PC-9 (cell line): ENCODE data around the gene APOBEC2. TPM values are rescaled to one million over a fixed set of nuclear protein-coding genes. Genes with fewer than 3 reads are reported as not detected.
A peak's percentile ranks its signal among the peaks of the same experiment; 100 is the strongest.

Experiments
- BruUV-seq: library from RNA; stranded (reverse); fragments of 400-500 nt; replicated peaks from 2 replicates; lab custom pipeline; 2021; lab: Mats Ljungman, UMichigan
- CTCF ChIA-PET: fragments of 300-600 bp; sonication (Branson Sonifier 250); formaldehyde crosslinking; loops from one replicate; lab custom pipeline; 2022; ENCODE audit warnings: antibody characterized with exemption; lab: Charles Lee
- POLR2A ChIA-PET: fragments of 300-600 bp; sonication (Branson Sonifier 250); formaldehyde crosslinking; loops from one replicate; lab custom pipeline; 2022; ENCODE audit warnings: antibody characterized with exemption; ENCODE audit not compliant: unreplicated experiment; lab: Charles Lee
- DNase-seq, 2 experiments: peaks; one replicate each; pipeline versions ENCODE4 v3.0.0 to v3.0.0-alpha.2; 2015 to 2022; ENCODE audit warnings: mixed read lengths in 1 of 2
- H2AFZ ChIP-seq: fragments of 200-600 bp; sonication (generic); 2 replicates; pipeline ENCODE4 v1.8.1; 2017; ENCODE audit warnings: antibody characterized with exemption
- H3F3A ChIP-seq: fragments of 200-600 bp; sonication (generic); 2 replicates; pipeline ENCODE4 v1.8.1; 2017; ENCODE audit warnings: antibody characterized with exemption, mild to moderate bottlenecking, low read depth; ENCODE audit not compliant: insufficient read depth
- H3K27ac ChIP-seq: fragments of 200-600 bp; sonication (generic); 2 replicates; pipeline ENCODE4 v1.6.1; 2016; ENCODE audit warnings: mixed run types
- H3K27me3 ChIP-seq: fragments of 200-600 bp; sonication (generic); 2 replicates; pipeline ENCODE4 v1.6.1; 2016; ENCODE audit warnings: low read depth, mixed run types; ENCODE audit not compliant: insufficient read depth
- H3K36me3 ChIP-seq: fragments of 200-600 bp; sonication (generic); 2 replicates; pipeline ENCODE4 v1.6.1; 2016; ENCODE audit warnings: low read depth, mixed run types
- H3K4me1 ChIP-seq: fragments of 200-600 bp; sonication (generic); replicated peaks from 2 replicates; pipeline ENCODE4 v1.6.1; 2016; ENCODE audit warnings: mixed run types; ENCODE audit not compliant: insufficient read depth
- H3K4me2 ChIP-seq: fragments of 200-600 bp; sonication (generic); 2 replicates; pipeline ENCODE4 v1.6.1; 2017; ENCODE audit warnings: mixed run types
- H3K4me3 ChIP-seq: fragments of 200-600 bp; sonication (generic); 2 replicates; pipeline ENCODE4 v1.6.1; 2016; ENCODE audit warnings: mixed run types
- H3K79me2 ChIP-seq: fragments of 200-600 bp; sonication (generic); 2 replicates; pipeline ENCODE4 v1.6.1; 2017; ENCODE audit warnings: low read depth, mixed run types
- H3K9me2 ChIP-seq: fragments of 200-600 bp; sonication (generic); 2 replicates; pipeline ENCODE4 v1.8.1; 2017; ENCODE audit warnings: mild to moderate bottlenecking; ENCODE audit not compliant: insufficient read depth
- H3K9me3 ChIP-seq: fragments of 200-600 bp; sonication (generic); 2 replicates; pipeline ENCODE4 v1.8.1; 2016; ENCODE audit warnings: low read depth; ENCODE audit not compliant: insufficient read depth
- H4K20me1 ChIP-seq: fragments of 200-600 bp; sonication (generic); 2 replicates; pipeline ENCODE4 v1.8.1; 2017; ENCODE audit not compliant: insufficient read depth
- EZH2 ChIP-seq: fragments of 200-600 bp; sonication (generic); IDR thresholded peaks from 2 replicates; pipeline ENCODE4 v1.8.0; 2017; ENCODE audit warnings: antibody characterized with exemption, low read depth
- intact Hi-C: fragments of 100-400 bp; cut with micrococcal nuclease; formaldehyde crosslinking; loops from one replicate; pipeline ENCODE4 v1.10.0; 2022; ENCODE audit not compliant: unreplicated experiment
- total RNA-seq: library from RNA; stranded (reverse); gene quantifications from 2 replicates; pipeline ENCODE4 v1.2.3, GENCODE V29; 2021
- TF ChIP-seq, protein P1 (sequence below): fragments of 200-600 bp; sonication (generic); conservative IDR thresholded peaks from 2 replicates; pipeline ENCODE4 v1.6.1; 2017; ENCODE audit warnings: mixed run types, antibody characterized with exemption, mild to moderate bottlenecking, moderate library complexity

The APOBEC2 gene
- total RNA-seq, 1 experiment from 2014 or later, result not detected

- Histone ChIP-seq H2AFZ (no peak overlapping the region), H4K20me1 (no peaks in the 10 kb centered on the region), H3K9me3 (no peaks in the 10 kb centered on the region), H3K9me2 (no peaks in the 10 kb centered on the region), H3K36me3 (no peaks in the 10 kb centered on the region), H3K27ac (no peak overlapping the region), H3K79me2 (no peaks in the 10 kb centered on the region), H3K4me1 (peaks cover 9% of the 10 kb centered on the region; the same call in 1 of the 2 replicates), H3K4me3 (no peak overlapping the region), H3F3A (no peaks in the 10 kb centered on the region), H3K27me3 (no peaks in the 10 kb centered on the region; the same call in 1 of the 2 replicates), H3K4me2 (no peak overlapping the region)
- no peak for DNase-seq
- ChIA-PET CTCF (no interaction called here), POLR2A (no interaction called here)
- TF ChIP-seq, protein P1, sequence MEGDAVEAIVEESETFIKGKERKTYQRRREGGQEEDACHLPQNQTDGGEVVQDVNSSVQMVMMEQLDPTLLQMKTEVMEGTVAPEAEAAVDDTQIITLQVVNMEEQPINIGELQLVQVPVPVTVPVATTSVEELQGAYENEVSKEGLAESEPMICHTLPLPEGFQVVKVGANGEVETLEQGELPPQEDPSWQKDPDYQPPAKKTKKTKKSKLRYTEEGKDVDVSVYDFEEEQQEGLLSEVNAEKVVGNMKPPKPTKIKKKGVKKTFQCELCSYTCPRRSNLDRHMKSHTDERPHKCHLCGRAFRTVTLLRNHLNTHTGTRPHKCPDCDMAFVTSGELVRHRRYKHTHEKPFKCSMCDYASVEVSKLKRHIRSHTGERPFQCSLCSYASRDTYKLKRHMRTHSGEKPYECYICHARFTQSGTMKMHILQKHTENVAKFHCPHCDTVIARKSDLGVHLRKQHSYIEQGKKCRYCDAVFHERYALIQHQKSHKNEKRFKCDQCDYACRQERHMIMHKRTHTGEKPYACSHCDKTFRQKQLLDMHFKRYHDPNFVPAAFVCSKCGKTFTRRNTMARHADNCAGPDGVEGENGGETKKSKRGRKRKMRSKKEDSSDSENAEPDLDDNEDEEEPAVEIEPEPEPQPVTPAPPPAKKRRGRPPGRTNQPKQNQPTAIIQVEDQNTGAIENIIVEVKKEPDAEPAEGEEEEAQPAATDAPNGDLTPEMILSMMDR, result no peak
- no peak for TF ChIP-seq EZH2
- no TSS peak for BruUV-seq
- intact Hi-C loops, result no loop called here
Observed at GRCh38 chr6:41033776-41034175, 19.2 kb upstream of the APOBEC2 start.

GRCh38 chr6:41036186-41036585 lies 16.8 kb upstream of the APOBEC2 start:
- no peak overlapping the region for H3K4me3 ChIP-seq
- H3K79me2 ChIP-seq, result no peaks in the 10 kb centered on the region
- ChIA-PET POLR2A (no interaction called here), CTCF (interaction anchor here (1.0 kb wide), 2 partner anchors 8 to 9 kb away, joined by 3 to 6 read pairs; no protein-coding TSS in a partner anchor)
- no peak overlapping the region for H3K27ac ChIP-seq
- BruUV-seq, result no TSS peak
- H2AFZ ChIP-seq, result no peak overlapping the region
- H3K36me3 ChIP-seq, result no peaks in the 10 kb centered on the region
- H4K20me1 ChIP-seq, result no peaks in the 10 kb centered on the region
- no peak overlapping the region for H3K4me2 ChIP-seq
- H3K27me3 ChIP-seq, result no peaks in the 10 kb centered on the region
- H3K9me2 ChIP-seq, result no peaks in the 10 kb centered on the region
- TF ChIP-seq, protein P1, result no peak
- TF ChIP-seq EZH2, result no peak
- DNase-seq, result peak in 1 of 2 experiments; percentile 53
- H3F3A ChIP-seq, result no peaks in the 10 kb centered on the region; the same call in 1 of the 2 replicates
- peaks cover 18% of the 10 kb centered on the region for H3K4me1 ChIP-seq
- intact Hi-C loops, result loop anchor here (1.0 kb wide), 1 partner anchor 8 kb away; no protein-coding TSS in a partner anchor
- no peaks in the 10 kb centered on the region for H3K9me3 ChIP-seq

- Histone ChIP-seq H3K36me3 (no peaks in the 10 kb centered on the region), H3K4me2 (no peak overlapping the region), H3F3A (no peaks in the 10 kb centered on the region; the same call in 1 of the 2 replicates), H3K79me2 (no peaks in the 10 kb centered on the region), H4K20me1 (no peaks in the 10 kb centered on the region), H3K27ac (no peak overlapping the region), H3K9me3 (no peaks in the 10 kb centered on the region), H3K4me3 (no peak overlapping the region), H3K4me1 (peaks cover 20% of the 10 kb centered on the region), H2AFZ (no peak overlapping the region), H3K9me2 (no peaks in the 10 kb centered on the region), H3K27me3 (no peaks in the 10 kb centered on the region)
- intact Hi-C loops, result loop anchor here (1.0 kb wide), 1 partner anchor 8 kb away; no protein-coding TSS in a partner anchor
- POLR2A ChIA-PET, result no interaction called here
- no peak for DNase-seq
- CTCF ChIA-PET, result interaction anchor here (0.6 to 1.0 kb wide), 3 partner anchors 8 to 33 kb away, joined by 3 to 6 read pairs (median 5); no protein-coding TSS in a partner anchor
- TF ChIP-seq EZH2, result no peak
- TF ChIP-seq, protein P1, result no peak
- no TSS peak for BruUV-seq
Observed at GRCh38 chr6:41036601-41037000, 16.4 kb upstream of the APOBEC2 start.
